HG03439 (cell line): ENCODE results near the gene SAMD9L.

Experiments
- ATAC-seq: cut with Tn5 transposase; IDR thresholded peaks from one replicate; pipeline ENCODE4 v1.9.1; 2021; ENCODE audit warnings: mild to moderate bottlenecking, moderate library complexity; ENCODE audit not compliant: unreplicated experiment

The SAMD9L gene

GRCh38 chr7:93148144-93148543, at the start of gene SAMD9L:
Gene SAMD9L, minus strand, starts transcription at chr7:93148385. Its CDS starts 12,414 bp downstream, at chr7:93135971.
- peak; percentile 62 for ATAC-seq

- no peak for ATAC-seq
Observed at GRCh38 chr7:93196336-93196735, 48.2 kb upstream of the SAMD9L start.

- ATAC-seq, result no peak
Observed at GRCh38 chr7:93194386-93194785, 46.2 kb upstream of the SAMD9L start.

GRCh38 chr7:93188870-93189634, 40.9 kb upstream of the SAMD9L start:
- ATAC-seq, result no peak

- no peak for ATAC-seq
Observed at GRCh38 chr7:93185303-93186027, 37.3 kb upstream of the SAMD9L start.

GRCh38 chr7:93179173-93179572, 31.0 kb upstream of the SAMD9L start:
- no peak for ATAC-seq

- ATAC-seq, result no peak
Observed at GRCh38 chr7:93178213-93178612, 30.0 kb upstream of the SAMD9L start.

- no peak for ATAC-seq
Observed at GRCh38 chr7:93176992-93177580, 28.9 kb upstream of the SAMD9L start.

- no peak for ATAC-seq
Observed at GRCh38 chr7:93175219-93175618, 27.0 kb upstream of the SAMD9L start.

GRCh38 chr7:93172683-93173082, 24.5 kb upstream of the SAMD9L start:
- no peak for ATAC-seq

GRCh38 chr7:93171606-93172226, 23.5 kb upstream of the SAMD9L start:
- no peak for ATAC-seq

GRCh38 chr7:93165447-93165846, 17.3 kb upstream of the SAMD9L start:
- ATAC-seq, result peak; percentile 99

- no peak for ATAC-seq
Observed at GRCh38 chr7:93164766-93165165, 16.6 kb upstream of the SAMD9L start.

GRCh38 chr7:93161181-93161762, 13.1 kb upstream of the SAMD9L start:
- no peak for ATAC-seq

GRCh38 chr7:93160410-93160809, 12.2 kb upstream of the SAMD9L start:
- no peak for ATAC-seq

GRCh38 chr7:93159490-93159889, 11.3 kb upstream of the SAMD9L start:
- ATAC-seq, result no peak

GRCh38 chr7:93156884-93157283, 8.7 kb upstream of the SAMD9L start:
- ATAC-seq, result no peak

- no peak for ATAC-seq
Observed at GRCh38 chr7:93150200-93150835, 2.1 kb upstream of the SAMD9L start.

- ATAC-seq, result no peak
Observed at GRCh38 chr7:93148727-93149126, 542 bp upstream of the SAMD9L start.

GRCh38 chr7:93147363-93147762, 822 bp downstream of the SAMD9L start:
- peak; percentile 56 for ATAC-seq
